ENCODE data around the gene SUSD2. TPM values are rescaled to one million over a fixed set of nuclear protein-coding genes. Genes with fewer than 3 reads are reported as not detected.
A peak's percentile ranks its signal among the peaks of the same experiment; 100 is the strongest.

SUSD2 gene
- polyA plus RNA-seq, 1 donor (not counting 4 experiments of a cell fraction or from before 2014, with no cell fraction given): 0.01 TPM

- no peaks in the 10 kb centered on the region for H3K9me3 ChIP-seq (ENCODE audit: control insufficient read depth, low read depth, low read length)
- no peak overlapping the region for H3K4me3 ChIP-seq (ENCODE audit: control insufficient read depth in 2 of 3, extremely low read depth in 1 of 3, insufficient read depth in 2 of 3, low read depth in 1 of 3, low read length in 3 of 3)
- no peak for DNase-seq (ENCODE audit: low read depth, low spot score)
- FAIRE-seq: no peak
- no peaks in the 10 kb centered on the region for H3K27me3 ChIP-seq (ENCODE audit: control insufficient read depth, extremely low read depth, insufficient read depth, low read length)
- no peak overlapping the region for H3K27ac ChIP-seq (ENCODE audit: control insufficient read depth, insufficient read depth, low read length)
- H3K9ac ChIP-seq (ENCODE audit: control insufficient read depth, extremely low read depth, insufficient read depth, low read length): no peak overlapping the region
- dilution Hi-C loops (cut with MboI; ENCODE audit: extremely low pct_ligation_motif_present, low sequenced_read_pairs): no loop called here
- no peaks in the 10 kb centered on the region for H4K20me1 ChIP-seq (ENCODE audit: control insufficient read depth, extremely low read depth, insufficient read depth, low read length)
- no peaks in the 10 kb centered on the region for H3K9me1 ChIP-seq (ENCODE audit: control insufficient read depth, extremely low read depth, insufficient read depth, low read length)
- no peak for TF ChIP-seq CTCF (optimal IDR thresholded peaks at IDR 0.05 in 1 of 3, IDR thresholded peaks at IDR 0.05 in 1 of 3, conservative IDR thresholded peaks at IDR 0.05 in 1 of 3; ENCODE audit: extremely low read depth in 1 of 3, insufficient read depth in 2 of 3, low read length in 3 of 3)
- no peak for TF ChIP-seq EZH2 (IDR thresholded peaks at IDR 0.05; ENCODE audit: low read length)
- H3K4me1 ChIP-seq (ENCODE audit: control insufficient read depth, extremely low read depth, insufficient read depth, low read length): no peaks in the 10 kb centered on the region
- no peak overlapping the region for H2AFZ ChIP-seq (ENCODE audit: control insufficient read depth, low read length)
- H3K4me2 ChIP-seq (ENCODE audit: control insufficient read depth, extremely low read depth, insufficient read depth, low read depth, low read length): no peak overlapping the region
- H3K36me3 ChIP-seq (ENCODE audit: control insufficient read depth in 2 of 2, extremely low read depth in 1 of 2, insufficient read depth in 2 of 2, low read length in 2 of 2): peaks cover 4 to 12% of the 10 kb centered on the region in 2 experiments
- H3K79me2 ChIP-seq (ENCODE audit: control insufficient read depth, insufficient read depth, low read length): no peaks in the 10 kb centered on the region
Measured at GRCh38 chr22:24171822-24172221, 9.5 kb upstream of the SUSD2 start.

- Histone ChIP-seq H3K36me3 (ENCODE audit: control insufficient read depth in 2 of 2, extremely low read depth in 1 of 2, insufficient read depth in 2 of 2, low read length in 2 of 2) (peaks cover 4 to 8% of the 10 kb centered on the region in 2 experiments), H3K4me1 (ENCODE audit: control insufficient read depth, extremely low read depth, insufficient read depth, low read length) (no peaks in the 10 kb centered on the region), H3K27me3 (ENCODE audit: control insufficient read depth, extremely low read depth, insufficient read depth, low read length) (no peaks in the 10 kb centered on the region), H3K4me2 (ENCODE audit: control insufficient read depth, extremely low read depth, insufficient read depth, low read depth, low read length) (no peak overlapping the region), H2AFZ (ENCODE audit: control insufficient read depth, low read length) (no peak overlapping the region), H3K9me3 (ENCODE audit: control insufficient read depth, low read depth, low read length) (no peaks in the 10 kb centered on the region), H4K20me1 (ENCODE audit: control insufficient read depth, extremely low read depth, insufficient read depth, low read length) (no peaks in the 10 kb centered on the region), H3K79me2 (ENCODE audit: control insufficient read depth, insufficient read depth, low read length) (no peaks in the 10 kb centered on the region), H3K9ac (ENCODE audit: control insufficient read depth, extremely low read depth, insufficient read depth, low read length) (no peak overlapping the region), H3K9me1 (ENCODE audit: control insufficient read depth, extremely low read depth, insufficient read depth, low read length) (no peaks in the 10 kb centered on the region), H3K4me3 (ENCODE audit: control insufficient read depth in 2 of 3, extremely low read depth in 1 of 3, insufficient read depth in 2 of 3, low read depth in 1 of 3, low read length in 3 of 3) (no peak overlapping the region), H3K27ac (ENCODE audit: control insufficient read depth, insufficient read depth, low read length) (no peak overlapping the region)
- no peak for FAIRE-seq
- DNase-seq (ENCODE audit: low read depth, low spot score): no peak
- TF ChIP-seq EZH2 (IDR thresholded peaks at IDR 0.05; ENCODE audit: low read length) (no peak), CTCF (optimal IDR thresholded peaks at IDR 0.05 in 1 of 3, IDR thresholded peaks at IDR 0.05 in 1 of 3, conservative IDR thresholded peaks at IDR 0.05 in 1 of 3; ENCODE audit: extremely low read depth in 1 of 3, insufficient read depth in 2 of 3, low read length in 3 of 3) (peak; percentile 76 to 95 (median 90))
- dilution Hi-C loops (cut with MboI; ENCODE audit: extremely low pct_ligation_motif_present, low sequenced_read_pairs): no loop called here
Measured at GRCh38 chr22:24175160-24175808, 6.0 kb upstream of the SUSD2 start.

Measured in keratinocyte (primary cell).